ENCODE data around the gene UNC5A. TPM values are rescaled to one million over a fixed set of nuclear protein-coding genes. Genes with fewer than 3 reads are reported as not detected.

The UNC5A gene
- total RNA-seq, 2 donors from 2014 or later: 0.89 to 1.4 TPM

GRCh38 chr5:176816043-176816745, 5.8 kb downstream of the UNC5A start:
- H3K4me3 Mint-ChIP-seq: peak overlapping the region; percentile 32
- no peaks in the 10 kb centered on the region for H3K4me1 ChIP-seq (ENCODE audit: control insufficient read depth, insufficient read depth, low read length)
- no peaks in the 10 kb centered on the region for H3K36me3 ChIP-seq (ENCODE audit: control insufficient read depth, insufficient read depth, low read length)
- H3K27me3 Mint-ChIP-seq (ENCODE audit: insufficient read depth): peaks cover 81% of the 10 kb centered on the region
- H3K4me3 ChIP-seq (ENCODE audit: low read length): no peak overlapping the region
- H3K27ac ChIP-seq (ENCODE audit: low read depth, low read length): no peak overlapping the region
- no peak for TF ChIP-seq CTCF (conservative IDR thresholded peaks at IDR 0.05)
- no peaks in the 10 kb centered on the region for H3K9me3 ChIP-seq (ENCODE audit: control insufficient read depth, low read length)
- H3K9ac ChIP-seq (ENCODE audit: extremely low read depth, low read length, poor library complexity, severe bottlenecking): no peak overlapping the region
- H3K27me3 ChIP-seq (ENCODE audit: control insufficient read depth, insufficient read depth, low read length, poor library complexity, severe bottlenecking): peaks cover 85% of the 10 kb centered on the region
- H3K9me3 Mint-ChIP-seq: no peaks in the 10 kb centered on the region
- 84 to 89% methylated on average over 4 to 5 of the region's 5 CpGs for WGBS, 2 experiments (ENCODE audit: insufficient coverage in 1 of 2, insufficient read length in 1 of 2)
- peaks cover 6% of the 10 kb centered on the region for H3K4me1 Mint-ChIP-seq
- H3K27ac Mint-ChIP-seq: no peak overlapping the region
- H3K36me3 Mint-ChIP-seq (ENCODE audit: low read depth): no peaks in the 10 kb centered on the region
- DNase-seq: no peak

GRCh38 chr5:176816791-176817347, 6.5 kb downstream of the UNC5A start:
- Histone ChIP-seq H3K4me3 (ENCODE audit: low read length) (no peak overlapping the region), H3K27me3 (ENCODE audit: control insufficient read depth, insufficient read depth, low read length, poor library complexity, severe bottlenecking) (peaks cover 78% of the 10 kb centered on the region), H3K4me1 (ENCODE audit: control insufficient read depth, insufficient read depth, low read length) (no peaks in the 10 kb centered on the region), H3K36me3 (ENCODE audit: control insufficient read depth, insufficient read depth, low read length) (no peaks in the 10 kb centered on the region), H3K27ac (ENCODE audit: low read depth, low read length) (no peak overlapping the region), H3K9me3 (ENCODE audit: control insufficient read depth, low read length) (no peaks in the 10 kb centered on the region), H3K9ac (ENCODE audit: extremely low read depth, low read length, poor library complexity, severe bottlenecking) (no peak overlapping the region)
- Mint-ChIP-seq H3K4me3 (peak overlapping the region; percentile 32), H3K27me3 (ENCODE audit: insufficient read depth) (peaks cover 75% of the 10 kb centered on the region), H3K9me3 (no peaks in the 10 kb centered on the region), H3K27ac (no peak overlapping the region), H3K4me1 (peaks cover 4% of the 10 kb centered on the region), H3K36me3 (ENCODE audit: low read depth) (no peaks in the 10 kb centered on the region)
- WGBS, 2 experiments (ENCODE audit: insufficient coverage in 1 of 2, insufficient read length in 1 of 2): 56 to 66% methylated on average over 6 to 9 of the region's 9 CpGs
- TF ChIP-seq CTCF (conservative IDR thresholded peaks at IDR 0.05): no peak
- DNase-seq: no peak

DNA sequence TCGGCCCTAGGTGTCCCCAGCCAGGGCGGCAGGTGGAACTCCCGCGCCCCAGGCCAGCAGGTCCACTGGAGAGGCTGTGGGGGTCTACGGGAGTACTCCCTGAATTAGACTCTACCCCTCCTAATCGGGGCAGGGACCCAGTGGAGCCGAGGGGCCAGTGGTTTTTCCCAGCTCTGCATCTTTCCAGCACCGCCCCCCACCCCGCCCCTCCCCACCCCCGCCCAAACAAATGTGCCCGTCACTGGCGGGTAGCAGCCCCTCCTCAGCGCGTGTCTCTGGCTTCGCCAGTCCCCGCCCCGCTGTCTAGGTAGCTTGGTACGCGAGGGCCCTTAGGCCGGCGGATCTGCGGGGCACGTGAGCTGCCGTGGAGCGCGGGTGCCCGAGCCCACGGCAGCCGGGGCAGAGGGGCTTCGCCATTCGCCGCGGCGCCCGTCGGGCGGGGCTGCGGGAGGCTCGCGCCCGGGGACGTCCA, 7.0 kb downstream of the UNC5A start:
- no peaks in the 10 kb centered on the region for H3K9me3 ChIP-seq (ENCODE audit: control insufficient read depth, low read length)
- peaks cover 73% of the 10 kb centered on the region for H3K27me3 ChIP-seq (ENCODE audit: control insufficient read depth, insufficient read depth, low read length, poor library complexity, severe bottlenecking)
- peak overlapping the region; percentile 47 for H3K9ac ChIP-seq (ENCODE audit: extremely low read depth, low read length, poor library complexity, severe bottlenecking)
- DNase-seq: peak; percentile 83
- H3K4me1 ChIP-seq (ENCODE audit: control insufficient read depth, insufficient read depth, low read length): no peaks in the 10 kb centered on the region
- Mint-ChIP-seq H3K36me3 (ENCODE audit: low read depth) (no peaks in the 10 kb centered on the region), H3K27ac (no peak overlapping the region), H3K9me3 (no peaks in the 10 kb centered on the region), H3K27me3 (ENCODE audit: insufficient read depth) (peaks cover 74% of the 10 kb centered on the region), H3K4me1 (peaks cover 4% of the 10 kb centered on the region), H3K4me3 (peak overlapping the region; percentile 32)
- H3K36me3 ChIP-seq (ENCODE audit: control insufficient read depth, insufficient read depth, low read length): no peaks in the 10 kb centered on the region
- peak overlapping the region; percentile 71 for H3K4me3 ChIP-seq (ENCODE audit: low read length)
- WGBS, 2 experiments (ENCODE audit: insufficient coverage in 1 of 2, insufficient read length in 1 of 2): 0 to 3% methylated on average over 2 to 38 of the region's 42 CpGs
- H3K27ac ChIP-seq (ENCODE audit: low read depth, low read length): no peak overlapping the region
- no peak for TF ChIP-seq CTCF (conservative IDR thresholded peaks at IDR 0.05)

All from endodermal cell (in vitro differentiated cells).